ENCODE results near the gene TOP3A.

DNA sequence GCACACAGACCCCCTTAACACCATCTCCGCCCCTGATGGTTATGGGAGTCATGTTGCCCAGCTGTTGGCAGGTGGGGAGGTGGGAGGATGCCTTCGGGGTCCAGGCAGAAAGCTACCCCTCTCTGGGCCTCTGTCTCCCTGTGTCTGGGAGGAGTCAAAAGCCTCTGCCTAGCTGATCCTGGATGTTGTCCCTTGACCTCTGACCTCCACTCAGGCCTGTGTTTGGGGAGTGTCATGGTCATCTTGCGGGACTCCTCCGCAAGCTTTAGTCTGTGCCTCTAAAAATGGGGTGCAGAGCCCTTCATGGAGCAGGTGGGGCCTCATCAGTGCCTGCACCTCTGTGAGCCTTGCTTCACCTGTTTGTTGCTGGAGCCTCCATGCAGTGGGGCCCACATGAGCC is 85.5 kb downstream of the TOP3A start:
- TF ChIP-seq EP300 (IDR thresholded peaks at IDR 0.05) (no peak), POLR2A (IDR thresholded peaks at IDR 0.05) (no peak), CTCF (IDR thresholded peaks at IDR 0.05) (no peak), POLR2AphosphoS5 (IDR thresholded peaks at IDR 0.05) (no peak)
